GM12875 (cell line): ENCODE results near the gene PTPRB.

Experiments
- H3K4me3 ChIP-seq: one replicate; pipeline ENCODE4 v1.5.1; 2011; ENCODE audit warnings: low read depth, low read length, control low read depth
- TF ChIP-seq, protein P1 (sequence below): IDR thresholded peaks from 2 replicates; pipeline ENCODE4 v1.5.1; 2011; ENCODE audit warnings: low read depth, mild to moderate bottlenecking, control low read depth, inconsistent platforms, low read length, moderate library complexity, borderline replicate concordance; ENCODE audit not compliant: insufficient read depth

PTPRB gene

DNA sequence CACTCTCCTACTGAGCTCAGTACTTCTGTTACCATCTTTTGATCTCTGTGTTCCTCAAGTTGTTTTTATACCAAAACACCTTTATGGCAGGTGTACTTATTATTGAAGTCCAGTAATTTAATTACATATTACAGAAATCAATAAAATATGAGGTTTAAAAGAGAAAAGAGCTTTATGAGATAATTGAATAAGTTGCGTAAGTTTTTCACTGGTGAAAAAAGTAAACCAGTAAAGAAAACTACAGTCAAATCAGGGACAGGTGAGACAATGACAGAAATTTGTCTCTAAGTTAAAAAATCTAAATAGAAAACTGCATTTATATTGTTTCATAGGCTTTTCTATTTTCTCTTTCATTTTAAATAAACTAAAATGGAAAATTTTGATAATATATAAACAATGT lies 29.1 kb upstream of the PTPRB start:
- H3K4me3 ChIP-seq: no peak overlapping the region
- TF ChIP-seq, protein P1, sequence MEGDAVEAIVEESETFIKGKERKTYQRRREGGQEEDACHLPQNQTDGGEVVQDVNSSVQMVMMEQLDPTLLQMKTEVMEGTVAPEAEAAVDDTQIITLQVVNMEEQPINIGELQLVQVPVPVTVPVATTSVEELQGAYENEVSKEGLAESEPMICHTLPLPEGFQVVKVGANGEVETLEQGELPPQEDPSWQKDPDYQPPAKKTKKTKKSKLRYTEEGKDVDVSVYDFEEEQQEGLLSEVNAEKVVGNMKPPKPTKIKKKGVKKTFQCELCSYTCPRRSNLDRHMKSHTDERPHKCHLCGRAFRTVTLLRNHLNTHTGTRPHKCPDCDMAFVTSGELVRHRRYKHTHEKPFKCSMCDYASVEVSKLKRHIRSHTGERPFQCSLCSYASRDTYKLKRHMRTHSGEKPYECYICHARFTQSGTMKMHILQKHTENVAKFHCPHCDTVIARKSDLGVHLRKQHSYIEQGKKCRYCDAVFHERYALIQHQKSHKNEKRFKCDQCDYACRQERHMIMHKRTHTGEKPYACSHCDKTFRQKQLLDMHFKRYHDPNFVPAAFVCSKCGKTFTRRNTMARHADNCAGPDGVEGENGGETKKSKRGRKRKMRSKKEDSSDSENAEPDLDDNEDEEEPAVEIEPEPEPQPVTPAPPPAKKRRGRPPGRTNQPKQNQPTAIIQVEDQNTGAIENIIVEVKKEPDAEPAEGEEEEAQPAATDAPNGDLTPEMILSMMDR: no peak

DNA sequence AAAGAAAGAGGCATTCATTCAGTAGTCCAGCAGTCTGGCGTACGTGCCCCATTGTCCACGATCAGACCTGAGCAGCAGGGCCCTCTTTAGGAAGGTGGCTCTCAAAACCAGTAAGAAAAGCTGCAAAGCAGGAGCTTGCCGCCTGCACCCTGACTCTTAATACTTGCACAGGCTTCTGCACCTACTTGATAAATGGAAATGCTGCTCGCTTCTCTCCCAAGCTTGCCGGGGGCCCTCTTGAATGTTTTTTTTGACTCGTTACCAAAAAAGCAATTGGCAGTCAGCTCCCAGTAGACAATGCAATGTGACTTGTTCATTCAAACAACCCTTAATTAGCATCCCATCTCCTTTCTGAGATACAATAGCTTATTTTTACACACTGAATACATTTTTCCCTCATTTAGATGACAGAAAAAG lies 27.2 kb upstream of the PTPRB start:
- H3K4me3 ChIP-seq: no peak overlapping the region
- TF ChIP-seq, protein P1: no peak

DNA sequence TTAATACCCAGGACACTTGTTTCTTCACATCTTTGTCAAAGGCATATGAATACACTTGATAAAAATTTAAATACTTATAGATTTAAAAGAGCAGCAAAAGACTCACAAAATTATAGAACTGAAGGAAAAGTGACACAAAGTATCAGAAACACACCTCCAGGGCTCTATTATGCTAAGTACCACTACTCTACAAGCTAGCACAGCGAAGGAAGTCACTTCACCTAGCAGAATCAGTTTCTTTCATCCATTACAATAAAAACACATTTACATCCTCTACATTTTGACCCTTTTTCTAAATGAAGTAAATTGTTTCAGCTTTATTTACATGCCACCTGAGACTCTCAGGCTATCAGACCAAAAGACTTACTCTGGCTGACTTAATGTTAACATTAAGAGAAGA lies 26.6 kb upstream of the PTPRB start:
- H3K4me3 ChIP-seq: no peak overlapping the region
- TF ChIP-seq, protein P1: no peak

DNA sequence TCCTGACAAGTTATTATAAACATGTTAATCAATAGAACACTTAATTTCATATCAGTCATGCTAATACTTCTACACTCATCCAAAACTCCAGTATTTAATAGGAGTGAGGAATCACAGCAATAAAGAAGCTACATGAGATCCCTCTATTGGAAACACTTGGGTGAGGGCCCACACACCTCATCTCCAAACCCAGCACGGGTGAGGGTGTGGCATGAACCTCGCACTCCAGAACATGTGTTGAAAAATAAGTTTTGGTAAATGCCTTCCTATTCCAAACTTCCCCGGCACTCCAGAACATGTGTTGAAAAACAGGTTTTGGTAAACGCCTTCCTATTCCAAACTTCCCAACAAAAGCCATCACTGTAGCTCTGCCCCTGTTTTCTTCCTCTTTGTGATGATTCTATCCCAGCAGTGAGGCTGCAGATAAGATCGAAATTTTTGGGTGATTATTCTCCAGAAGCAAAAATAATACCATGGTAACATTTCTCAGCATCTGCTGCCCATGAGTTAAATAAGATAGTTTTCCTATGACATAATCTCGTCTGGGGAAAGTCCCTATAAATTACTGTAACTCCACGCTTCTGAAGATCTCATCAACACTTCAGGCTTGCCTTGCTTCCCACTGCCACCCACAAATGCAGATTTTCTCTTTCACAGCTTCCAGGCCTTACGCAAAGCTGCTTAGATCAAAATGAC lies 24.4 kb upstream of the PTPRB start:
- no peak overlapping the region for H3K4me3 ChIP-seq
- TF ChIP-seq, protein P1: no peak

DNA sequence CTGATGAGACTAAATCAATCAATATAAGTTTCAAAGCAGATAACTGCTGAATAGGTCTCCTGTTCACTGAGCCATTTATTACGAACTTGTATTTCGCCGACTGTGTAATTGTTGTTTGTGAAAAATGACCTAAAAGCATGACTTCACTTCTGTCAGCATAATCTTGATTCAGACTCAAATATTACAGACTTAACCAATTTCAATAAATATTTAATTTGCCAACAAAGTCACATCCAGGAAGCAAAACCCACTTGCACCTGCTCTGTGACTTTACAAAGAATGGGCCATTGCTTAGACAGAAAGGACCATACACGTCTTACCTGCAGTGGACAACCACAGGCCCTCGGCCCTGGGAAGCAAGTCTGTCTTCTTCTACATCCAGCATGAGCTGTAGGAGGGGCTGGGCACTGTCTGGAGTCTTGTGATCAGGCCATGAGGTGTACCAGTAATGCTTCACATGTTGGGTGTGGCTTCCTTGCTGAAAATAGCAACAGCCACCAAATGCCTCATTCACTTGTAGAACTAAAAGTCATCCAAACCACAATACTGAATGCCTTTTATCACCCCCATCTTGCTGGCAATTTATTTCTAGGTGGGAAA lies 23.5 kb upstream of the PTPRB start:
- H3K4me3 ChIP-seq: no peak overlapping the region

DNA sequence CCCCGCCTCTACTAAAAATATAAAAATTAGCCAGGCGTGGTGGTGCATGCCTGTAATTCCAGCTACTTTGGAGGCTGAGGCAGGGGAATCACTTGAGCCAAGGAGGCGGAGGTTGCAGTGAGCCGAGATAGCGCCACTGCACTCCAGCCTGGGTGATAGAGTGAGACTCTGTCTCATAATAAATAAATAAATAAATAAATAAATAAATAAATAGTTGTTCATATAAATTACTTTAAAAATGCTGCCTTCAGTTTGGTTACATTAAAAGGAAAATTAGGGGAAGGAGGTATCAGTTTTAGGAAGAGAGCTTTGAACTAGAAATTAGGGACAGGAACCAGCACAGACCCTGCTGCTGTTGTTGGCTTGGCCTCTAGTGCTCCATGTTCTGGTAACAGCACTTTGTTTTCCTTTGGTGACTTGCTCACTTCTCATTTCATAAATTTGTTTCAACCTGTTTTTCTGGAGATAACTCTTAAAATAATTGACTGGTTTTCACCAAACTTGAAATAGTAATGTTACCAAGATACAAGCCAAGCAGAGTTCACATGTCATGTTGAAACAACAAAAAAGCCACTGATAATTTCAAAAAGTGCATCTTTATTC lies 22.9 kb upstream of the PTPRB start:
- no peak overlapping the region for H3K4me3 ChIP-seq
- TF ChIP-seq, protein P1: no peak

More for the DNA sequence above, 23.5 kb upstream of the PTPRB start:
- TF ChIP-seq, protein P1: no peak
